ENCODE results near the gene ITIH4.
"Not testable (repeated sequence)": the region's sequence is repeated elsewhere in the genome, so short reads cannot be mapped to it uniquely, and the experiment has no call there.

The ITIH4 gene

GRCh38 chr3:52779837-52780585 is 50.5 kb downstream of the ITIH4 start:
- no peak overlapping the region for H3K4me3 ChIP-seq (ENCODE audit: low read length)
- H3K9me3 ChIP-seq (ENCODE audit: insufficient read depth, low read depth, low read length): no peaks in the 10 kb centered on the region
- no peaks in the 10 kb centered on the region for H3K36me3 ChIP-seq (ENCODE audit: insufficient read depth, low read length)
- H3K9ac ChIP-seq (ENCODE audit: low read depth, low read length): no peak overlapping the region
- 0 out of 2 replicates have a peak, but pooled peaks cover 6% of the 10 kb centered on the region for H3K4me1 ChIP-seq (ENCODE audit: insufficient read depth, low read length)
- H3K27me3 ChIP-seq (ENCODE audit: insufficient read depth, low read length): peaks cover 3% of the 10 kb centered on the region; the same call in 1 of the 2 replicates
- H3K27ac ChIP-seq (ENCODE audit: low read depth, low read length): no peak overlapping the region
- 92% methylated on average over 8 of the region's 8 CpGs for WGBS

GRCh38 chr3:52779011-52779836 is 51.2 kb downstream of the ITIH4 start:
- Histone ChIP-seq H3K4me3 (ENCODE audit: low read length) (no peak overlapping the region), H3K27me3 (ENCODE audit: insufficient read depth, low read length) (peaks cover 3% of the 10 kb centered on the region; the same call in 1 of the 2 replicates), H3K9ac (ENCODE audit: low read depth, low read length) (no peak overlapping the region), H3K36me3 (ENCODE audit: insufficient read depth, low read length) (no peaks in the 10 kb centered on the region), H3K4me1 (ENCODE audit: insufficient read depth, low read length) (0 out of 2 replicates have a peak, but pooled peaks cover 6% of the 10 kb centered on the region), H3K27ac (ENCODE audit: low read depth, low read length) (no peak overlapping the region), H3K9me3 (ENCODE audit: insufficient read depth, low read depth, low read length) (no peaks in the 10 kb centered on the region)
- 93% methylated on average over 11 of the region's 11 CpGs for WGBS

DNA sequence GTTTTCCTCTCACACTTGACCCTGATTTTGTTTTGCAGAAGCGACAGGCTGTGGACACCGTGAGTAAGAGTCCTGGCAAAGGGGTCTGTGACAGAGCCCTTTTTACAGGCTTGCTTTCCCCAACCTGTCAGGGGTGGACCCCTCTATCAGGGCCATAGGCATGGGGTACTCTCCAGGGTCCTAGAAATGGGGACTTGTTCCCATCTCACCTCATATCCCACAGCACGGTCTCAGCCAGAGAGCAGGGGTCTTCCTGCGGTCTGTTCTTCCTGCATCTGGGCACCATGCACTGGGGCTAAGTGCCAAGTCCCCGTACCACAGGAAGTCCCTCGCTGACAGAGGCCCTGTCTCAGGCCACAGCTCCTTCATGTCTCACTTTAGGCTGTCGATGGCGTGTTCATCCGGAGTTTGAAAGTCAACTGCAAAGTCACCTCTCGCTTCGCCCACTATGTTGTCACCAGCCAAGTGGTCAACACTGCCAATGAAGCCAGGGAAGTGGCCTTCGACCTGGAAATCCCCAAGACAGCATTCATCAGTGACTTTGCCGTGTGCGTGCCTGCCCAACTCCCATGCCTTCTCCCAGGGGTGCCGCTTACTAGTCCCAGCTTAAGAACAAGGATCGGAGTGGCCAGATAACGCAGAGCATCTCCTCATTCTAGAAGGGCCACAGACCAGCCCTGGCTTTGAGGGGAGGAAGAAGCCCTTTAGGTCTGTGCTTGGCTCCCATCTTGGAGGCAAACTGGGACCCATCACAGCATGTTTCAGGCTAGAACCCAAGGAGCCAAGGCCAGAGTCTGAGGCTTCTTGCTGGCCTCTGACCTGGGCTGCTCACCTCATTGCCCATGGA is 52.3 kb downstream of the ITIH4 start:
- H3K36me3 ChIP-seq (ENCODE audit: insufficient read depth, low read length): no peaks in the 10 kb centered on the region
- H3K9ac ChIP-seq (ENCODE audit: low read depth, low read length): no peak overlapping the region
- no peak overlapping the region for H3K4me3 ChIP-seq (ENCODE audit: low read length)
- H3K9me3 ChIP-seq (ENCODE audit: insufficient read depth, low read depth, low read length): no peaks in the 10 kb centered on the region
- H3K4me1 ChIP-seq (ENCODE audit: insufficient read depth, low read length): 0 out of 2 replicates have a peak, but pooled peaks cover 6% of the 10 kb centered on the region
- no peak overlapping the region for H3K27ac ChIP-seq (ENCODE audit: low read depth, low read length)
- 94% methylated on average over 17 of the region's 17 CpGs for WGBS
- peaks cover 3% of the 10 kb centered on the region; the same call in 1 of the 2 replicates for H3K27me3 ChIP-seq (ENCODE audit: insufficient read depth, low read length)

DNA sequence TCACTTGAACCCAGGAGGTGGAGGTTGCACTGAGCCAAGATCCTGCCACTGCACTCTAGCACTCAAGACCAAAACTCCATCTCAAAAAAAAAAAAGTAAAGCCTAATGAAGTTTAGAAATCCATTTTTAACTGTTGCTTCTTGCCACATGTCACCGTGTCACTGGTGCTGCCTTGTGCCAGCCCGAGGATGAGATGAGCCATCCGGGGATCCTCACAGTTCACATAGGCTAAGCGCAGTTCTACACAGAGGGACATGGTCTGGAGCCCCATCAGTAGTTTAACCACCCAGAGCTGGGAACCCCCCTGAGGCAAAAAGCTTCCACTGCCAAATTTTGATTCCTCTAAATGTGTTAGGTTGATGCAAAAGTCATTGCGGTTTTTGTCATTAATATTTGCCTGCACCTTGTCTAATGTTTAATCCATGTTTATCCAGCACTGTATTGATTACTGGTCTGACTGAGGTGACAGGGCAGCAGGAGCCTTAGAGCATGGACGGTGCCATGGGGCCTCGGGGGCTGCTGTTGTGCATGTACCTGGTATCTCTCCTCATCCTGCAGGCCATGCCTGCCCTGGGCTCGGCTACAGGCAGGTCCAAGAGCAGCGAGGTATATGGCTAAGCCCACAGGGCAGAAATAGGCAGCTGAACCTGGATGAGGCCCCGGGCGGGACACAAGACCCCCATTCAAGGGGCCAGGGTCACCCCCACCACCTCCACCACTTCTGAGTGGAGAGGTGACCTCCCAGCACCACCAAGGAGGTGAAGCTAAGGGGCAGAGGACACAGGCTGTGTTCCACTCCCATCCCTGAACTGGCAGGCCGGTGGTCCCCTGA is 53.1 kb downstream of the ITIH4 start, which contains the start of gene ITIH1:
ITIH1 (plus strand) TSS at position 473 of the 832 bp plus-strand sequence; CDS start at position 490, 17 bp downstream.
- H3K27ac ChIP-seq (ENCODE audit: low read depth, low read length): no peak within 1 kb of the TSS
- WGBS: 91% methylated on average over 12 of the region's 12 CpGs
- no peaks in the 10 kb centered on the region for H3K9me3 ChIP-seq (ENCODE audit: insufficient read depth, low read depth, low read length)
- peaks cover 3% of the 10 kb centered on the region; the same call in 1 of the 2 replicates for H3K27me3 ChIP-seq (ENCODE audit: insufficient read depth, low read length)
- no peaks in the 10 kb centered on the region for H3K36me3 ChIP-seq (ENCODE audit: insufficient read depth, low read length)
- no peak within 1 kb of the TSS for H3K4me3 ChIP-seq (ENCODE audit: low read length)
- 0 out of 2 replicates have a peak, but pooled peaks cover 6% of the 10 kb centered on the region for H3K4me1 ChIP-seq (ENCODE audit: insufficient read depth, low read length)
- H3K9ac ChIP-seq (ENCODE audit: low read depth, low read length): no peak within 1 kb of the TSS

DNA sequence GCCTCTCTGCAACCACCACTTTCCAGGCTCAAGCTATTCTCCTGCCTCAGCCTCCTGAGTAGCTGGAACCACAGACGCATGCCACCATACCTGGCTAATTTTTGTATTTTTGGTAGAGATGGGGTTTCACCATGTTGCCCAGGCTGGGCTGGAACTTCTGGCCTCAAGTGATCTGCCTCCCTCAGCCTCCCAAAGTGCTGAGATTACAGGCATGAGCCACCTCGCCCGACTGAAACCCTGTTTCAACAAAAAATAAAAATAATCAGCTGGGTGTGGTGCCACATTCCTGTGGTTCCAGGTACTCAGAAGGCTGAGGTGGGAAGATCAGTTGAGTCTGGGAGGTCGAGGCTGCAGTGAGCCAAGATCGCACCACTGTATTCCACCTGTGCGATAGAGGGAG is 54.0 kb downstream of the ITIH4 start:
- not testable (repeated sequence) for H3K27me3 ChIP-seq (ENCODE audit: insufficient read depth, low read length); H3K36me3 ChIP-seq (ENCODE audit: insufficient read depth, low read length); H3K4me1 ChIP-seq (ENCODE audit: insufficient read depth, low read length); H3K9me3 ChIP-seq (ENCODE audit: insufficient read depth, low read depth, low read length); H3K27ac ChIP-seq (ENCODE audit: low read depth, low read length); H3K9ac ChIP-seq (ENCODE audit: low read depth, low read length); H3K4me3 ChIP-seq (ENCODE audit: low read length)
- WGBS: 81% methylated on average over 6 of the region's 6 CpGs

- Histone ChIP-seq H3K27ac (ENCODE audit: low read depth, low read length) (no peak overlapping the region), H3K4me1 (ENCODE audit: insufficient read depth, low read length) (peaks cover 4% of the 10 kb centered on the region; the same call in 1 of the 2 replicates), H3K9ac (ENCODE audit: low read depth, low read length) (no peak overlapping the region), H3K36me3 (ENCODE audit: insufficient read depth, low read length) (no peaks in the 10 kb centered on the region), H3K9me3 (ENCODE audit: insufficient read depth, low read depth, low read length) (no peaks in the 10 kb centered on the region), H3K27me3 (ENCODE audit: insufficient read depth, low read length) (no peaks in the 10 kb centered on the region; the same call in 1 of the 2 replicates), H3K4me3 (ENCODE audit: low read length) (no peak overlapping the region)
- 83% methylated on average over 8 of the region's 8 CpGs for WGBS
Measured at GRCh38 chr3:52775877-52776276, 54.6 kb downstream of the ITIH4 start.

- WGBS: 86% methylated on average over 6 of the region's 6 CpGs
- Histone ChIP-seq H3K4me1 (ENCODE audit: insufficient read depth, low read length) (peaks cover 4% of the 10 kb centered on the region; the same call in 1 of the 2 replicates), H3K4me3 (ENCODE audit: low read length) (no peak overlapping the region), H3K27me3 (ENCODE audit: insufficient read depth, low read length) (no peaks in the 10 kb centered on the region), H3K9me3 (ENCODE audit: insufficient read depth, low read depth, low read length) (no peaks in the 10 kb centered on the region), H3K27ac (ENCODE audit: low read depth, low read length) (no peak overlapping the region), H3K9ac (ENCODE audit: low read depth, low read length) (no peak overlapping the region), H3K36me3 (ENCODE audit: insufficient read depth, low read length) (no peaks in the 10 kb centered on the region)
Measured at GRCh38 chr3:52774901-52775864, 55.3 kb downstream of the ITIH4 start.

GRCh38 chr3:52774066-52774713 is 56.3 kb downstream of the ITIH4 start:
- WGBS: 84% methylated on average over 8 of the region's 8 CpGs
- H3K4me1 ChIP-seq (ENCODE audit: insufficient read depth, low read length): peaks cover 10% of the 10 kb centered on the region
- H3K9me3 ChIP-seq (ENCODE audit: insufficient read depth, low read depth, low read length): no peaks in the 10 kb centered on the region
- H3K9ac ChIP-seq (ENCODE audit: low read depth, low read length): no peak overlapping the region
- no peaks in the 10 kb centered on the region for H3K36me3 ChIP-seq (ENCODE audit: insufficient read depth, low read length)
- no peak overlapping the region for H3K27ac ChIP-seq (ENCODE audit: low read depth, low read length)
- H3K4me3 ChIP-seq (ENCODE audit: low read length): no peak overlapping the region
- H3K27me3 ChIP-seq (ENCODE audit: insufficient read depth, low read length): no peaks in the 10 kb centered on the region

DNA sequence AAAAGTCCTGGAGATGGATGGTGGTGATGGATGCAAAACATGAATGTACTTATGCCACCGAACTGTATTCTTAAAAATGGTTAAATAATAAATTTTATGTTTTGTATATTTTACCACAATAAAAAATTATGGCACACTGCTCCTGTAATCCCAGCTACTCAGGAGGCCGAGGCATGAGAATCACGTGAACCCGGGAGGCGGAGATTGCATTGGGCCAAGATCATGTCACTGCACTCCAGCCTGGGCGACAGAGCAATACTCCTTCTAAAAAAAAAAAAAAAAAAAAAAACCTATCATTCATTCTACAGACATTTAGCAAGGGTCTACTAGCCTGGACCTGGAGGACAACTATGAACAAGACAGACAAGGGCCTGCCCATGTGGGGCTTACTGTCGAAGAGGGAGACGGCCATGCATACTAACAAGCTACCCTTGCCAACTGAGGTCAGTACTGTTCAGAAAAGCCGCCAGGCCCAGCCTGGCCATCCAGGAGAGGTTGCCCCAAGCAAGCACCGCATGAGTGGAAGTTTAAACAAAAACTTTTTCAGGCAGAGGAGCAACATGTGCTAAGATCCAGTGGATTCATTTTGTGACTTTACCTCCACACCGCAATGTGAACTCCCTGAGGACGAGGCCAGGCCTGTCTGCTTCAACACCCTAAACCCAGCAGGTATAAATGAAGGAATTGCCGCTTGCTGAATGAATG is 57.0 kb downstream of the ITIH4 start:
- Histone ChIP-seq H3K27ac (ENCODE audit: low read depth, low read length) (no peak overlapping the region), H3K4me3 (ENCODE audit: low read length) (no peak overlapping the region), H3K36me3 (ENCODE audit: insufficient read depth, low read length) (no peaks in the 10 kb centered on the region), H3K9me3 (ENCODE audit: insufficient read depth, low read depth, low read length) (no peaks in the 10 kb centered on the region), H3K4me1 (ENCODE audit: insufficient read depth, low read length) (peaks cover 10% of the 10 kb centered on the region), H3K27me3 (ENCODE audit: insufficient read depth, low read length) (no peaks in the 10 kb centered on the region), H3K9ac (ENCODE audit: low read depth, low read length) (no peak overlapping the region)
- 94% methylated on average over 12 of the region's 13 CpGs for WGBS

Data from HUES64 (cell line).